ENCODE measurements around the gene MICAL2.

Gene MICAL2

GRCh38 chr11:12246147-12246546, 135.8 kb downstream of the MICAL2 start:
- DNase-seq (ENCODE audit: low read depth, low spot score): no peak

DNA sequence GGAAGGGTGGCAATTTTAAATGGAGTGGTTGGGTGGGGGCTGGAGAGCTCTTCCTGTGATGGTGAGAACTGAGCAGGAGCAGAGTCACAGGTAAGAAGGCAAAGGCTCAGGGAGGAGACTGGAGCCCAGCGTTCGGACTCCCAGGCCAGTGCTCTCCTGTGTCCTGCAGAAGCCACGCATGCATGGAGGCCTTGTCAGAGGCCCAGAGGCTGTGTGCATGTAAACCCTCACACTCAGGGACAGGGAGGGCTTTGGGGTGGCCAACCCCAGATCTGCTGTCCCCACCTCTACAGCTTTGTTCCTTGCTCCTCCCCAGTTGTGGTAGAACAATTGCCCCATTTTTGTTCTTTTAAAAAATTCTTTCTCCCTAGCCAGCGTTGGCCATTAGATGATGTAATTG, 136.6 kb downstream of the MICAL2 start:
- DNase-seq (ENCODE audit: low read depth, low spot score): no peak

GRCh38 chr11:12247543-12248254, 137.3 kb downstream of the MICAL2 start:
- no peak for DNase-seq (ENCODE audit: low read depth, low spot score)

DNA sequence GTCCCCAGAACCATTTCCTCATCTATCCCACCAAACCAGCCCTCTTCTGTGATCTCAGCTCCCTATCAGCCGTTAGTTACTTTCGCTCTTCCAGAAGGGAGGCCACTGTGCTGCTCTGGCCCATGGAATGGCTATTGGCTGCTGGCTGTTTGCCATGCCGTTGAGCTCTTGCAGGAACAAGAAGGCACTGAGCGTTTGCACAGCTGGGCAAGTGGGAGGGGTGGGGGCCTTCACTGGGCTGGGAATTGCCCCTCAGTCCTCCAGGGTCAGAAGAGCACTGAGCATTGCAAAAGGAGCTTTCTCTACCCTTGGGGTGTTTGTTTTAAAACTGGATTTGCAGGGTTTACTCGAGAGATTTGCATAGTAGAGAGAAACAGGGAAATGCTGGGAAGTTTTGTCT, 137.9 kb downstream of the MICAL2 start:
- DNase-seq (ENCODE audit: low read depth, low spot score): peak; percentile 87

DNA sequence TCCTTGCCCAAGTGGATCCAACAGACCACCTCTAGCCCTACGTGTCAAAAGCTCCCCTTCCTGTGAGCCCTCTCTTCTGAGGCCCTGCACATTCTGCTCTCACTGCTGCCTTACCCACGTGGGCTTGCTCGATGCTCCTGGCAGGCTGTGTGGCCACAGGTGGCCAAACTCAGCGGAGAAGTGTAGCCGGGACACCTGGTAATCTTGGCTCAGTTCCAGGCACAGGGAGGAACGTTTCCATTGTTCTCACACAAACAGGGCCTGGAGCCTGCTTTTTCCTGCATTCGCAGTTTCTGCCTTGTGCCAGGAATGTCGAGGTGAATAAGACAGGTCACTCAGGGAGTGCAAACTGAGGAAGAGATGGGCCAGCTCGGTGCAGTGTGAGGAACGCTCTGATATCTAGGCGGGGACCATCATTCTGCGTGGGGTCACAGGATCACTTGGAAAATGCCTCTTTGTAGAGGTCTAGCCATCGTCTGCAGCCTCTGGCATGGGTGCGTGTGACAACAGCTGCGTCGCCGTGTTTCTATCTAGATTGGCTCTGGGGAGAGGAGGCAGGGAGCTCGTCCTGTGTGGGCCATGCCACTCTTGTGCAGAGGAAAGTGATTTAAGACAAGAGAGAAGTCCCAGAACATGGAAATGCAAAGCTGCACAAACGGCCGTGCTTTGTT, 139.3 kb downstream of the MICAL2 start:
- peak; percentile 25 for DNase-seq (ENCODE audit: low read depth, low spot score)

GRCh38 chr11:12251666-12252560, 141.5 kb downstream of the MICAL2 start:
- DNase-seq (ENCODE audit: low read depth, low spot score): no peak

DNA sequence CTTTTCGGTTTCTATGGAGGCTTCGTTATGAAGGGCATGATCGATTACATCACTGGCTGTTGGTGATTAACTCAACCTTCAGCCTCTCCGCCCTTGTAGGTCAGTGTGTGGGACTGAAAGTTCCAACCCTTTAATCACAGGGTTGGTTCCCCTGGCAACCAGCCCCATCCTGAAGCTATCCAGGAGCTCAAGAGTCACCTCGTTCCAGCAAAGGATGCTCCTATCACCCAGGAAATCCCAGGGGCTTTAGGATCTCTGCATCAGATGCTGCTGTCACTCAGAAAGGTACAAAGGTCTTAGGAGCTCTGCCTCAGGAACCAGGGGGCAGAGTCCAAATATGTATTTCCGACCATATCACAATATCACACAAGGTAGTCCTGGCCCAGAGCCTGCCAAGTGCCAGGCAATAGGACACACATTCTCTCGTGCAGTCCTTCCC, 143.5 kb downstream of the MICAL2 start:
- no peak for DNase-seq (ENCODE audit: low read depth, low spot score)

DNA sequence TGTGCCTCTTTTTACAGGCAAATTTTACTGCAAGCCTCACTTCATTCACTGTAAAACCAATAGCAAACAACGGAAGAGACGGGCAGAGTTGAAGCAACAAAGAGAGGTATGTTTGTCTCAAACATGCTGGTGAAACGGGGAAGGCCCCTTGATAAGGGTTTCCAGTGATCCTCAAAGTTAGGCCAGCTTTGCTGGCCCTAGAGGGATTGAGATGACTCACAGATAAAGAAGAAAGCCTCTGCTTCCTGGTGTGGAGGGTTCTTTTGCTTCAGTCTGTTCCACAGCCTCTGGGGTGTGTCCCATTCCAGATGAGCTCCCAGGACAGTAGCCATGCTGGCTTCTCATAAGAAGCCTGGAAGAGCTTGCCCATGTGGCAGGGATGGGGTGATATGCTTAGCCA, 148.1 kb downstream of the MICAL2 start:
- peak; percentile 78 for DNase-seq (ENCODE audit: low read depth, low spot score)

DNA sequence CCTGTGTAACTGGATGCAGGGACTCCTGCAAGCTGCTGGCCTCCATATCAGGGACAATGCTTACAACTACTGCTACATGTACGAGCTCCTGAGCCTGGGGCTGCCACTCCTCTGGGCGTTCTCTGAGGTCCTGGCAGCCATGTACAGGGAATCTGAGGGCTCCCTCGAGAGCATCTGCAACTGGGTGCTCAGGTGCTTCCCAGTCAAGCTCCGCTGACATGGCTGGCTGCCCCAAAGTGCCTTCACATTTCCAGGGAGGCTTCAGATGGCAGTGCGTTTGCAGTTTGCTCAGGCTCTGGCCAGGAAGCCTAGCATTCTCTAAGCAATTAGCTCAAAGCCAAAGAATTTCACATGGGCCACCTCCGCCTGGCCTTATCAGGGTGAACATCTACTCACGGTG, 149.6 kb downstream of the MICAL2 start:
- peak; percentile 62 for DNase-seq (ENCODE audit: low read depth, low spot score)

DNA sequence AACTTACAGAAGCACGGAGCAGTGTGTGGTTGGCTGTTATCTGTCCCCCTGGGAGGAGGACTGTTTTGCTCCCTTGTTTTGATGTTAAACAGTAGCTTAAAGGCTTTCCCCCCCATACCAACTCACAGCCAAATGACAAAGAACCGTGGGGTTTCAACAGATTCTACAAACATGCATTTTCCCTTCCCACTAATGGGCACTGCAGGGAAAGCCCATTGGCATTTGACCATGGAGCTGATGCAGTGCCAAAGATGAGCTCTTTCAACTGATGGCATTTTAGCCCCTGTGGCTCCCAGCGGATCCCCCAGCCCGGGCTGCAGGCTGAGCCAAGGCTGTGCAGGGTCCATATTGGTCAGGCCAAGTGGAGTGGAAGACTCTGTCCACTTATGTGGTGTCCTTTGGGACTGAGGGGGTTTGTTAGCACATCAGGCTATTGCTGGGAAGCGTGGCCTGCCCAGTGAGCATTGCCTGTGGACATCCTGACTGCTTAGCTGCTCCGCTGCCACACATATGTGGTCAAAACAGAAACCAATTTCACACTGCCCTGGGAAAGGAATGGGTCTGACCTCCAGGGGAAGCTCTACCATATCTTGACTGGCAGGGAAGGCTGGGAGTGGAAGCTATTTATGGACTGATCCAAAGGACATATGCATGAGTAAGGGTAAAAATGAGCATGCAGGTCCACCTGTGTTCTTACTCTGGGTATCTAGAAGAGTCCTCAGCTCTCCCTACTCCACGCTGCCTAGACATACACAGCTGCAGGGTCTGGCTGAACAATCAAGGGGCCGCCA, 150.5 kb downstream of the MICAL2 start:
- peak; percentile 18 for DNase-seq (ENCODE audit: low read depth, low spot score)

DNA sequence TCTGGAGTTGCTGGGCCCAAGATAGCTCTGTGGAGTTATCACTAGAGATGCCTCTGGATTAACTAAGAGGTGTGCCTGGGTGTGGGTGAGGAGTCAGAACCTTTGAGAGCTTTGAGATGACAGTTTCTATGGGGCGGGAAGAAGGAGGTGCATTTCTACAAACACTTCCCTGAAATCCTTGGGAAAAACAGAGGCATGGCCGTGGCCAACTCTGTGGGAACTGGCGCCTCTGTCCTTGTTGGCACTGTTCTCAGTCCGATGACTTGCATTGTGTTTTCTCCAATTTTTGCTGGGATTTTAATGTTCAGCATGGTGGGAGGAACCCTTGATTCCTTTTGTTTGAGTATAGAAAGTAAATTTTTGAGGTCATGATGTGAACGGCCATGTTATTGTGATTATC, 151.2 kb downstream of the MICAL2 start:
- DNase-seq (ENCODE audit: low read depth, low spot score): peak; percentile 30

- peak; percentile 74 for DNase-seq (ENCODE audit: low read depth, low spot score)
Observed at GRCh38 chr11:12263141-12263693, 152.8 kb downstream of the MICAL2 start.

DNA sequence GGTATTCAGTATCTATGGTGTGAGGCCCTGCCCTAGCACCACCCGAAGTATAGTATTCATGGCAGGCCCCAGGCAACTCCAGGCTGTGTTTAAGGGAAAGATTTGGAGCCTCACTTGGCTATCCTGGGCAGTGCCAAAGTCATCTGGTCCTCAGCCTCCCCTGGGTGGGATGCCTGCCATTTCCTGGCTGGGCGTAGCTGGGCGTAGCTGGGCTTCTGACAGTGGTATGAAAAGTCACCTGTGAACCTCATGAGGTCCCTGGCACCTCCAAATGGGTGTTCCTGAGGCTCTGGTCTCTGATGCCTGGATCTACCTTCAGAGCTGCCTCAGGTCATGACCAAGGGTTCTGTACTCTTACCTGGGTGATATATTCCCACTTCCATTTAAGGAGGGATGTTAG, 154.0 kb downstream of the MICAL2 start:
- no peak for DNase-seq (ENCODE audit: low read depth, low spot score)

DNA sequence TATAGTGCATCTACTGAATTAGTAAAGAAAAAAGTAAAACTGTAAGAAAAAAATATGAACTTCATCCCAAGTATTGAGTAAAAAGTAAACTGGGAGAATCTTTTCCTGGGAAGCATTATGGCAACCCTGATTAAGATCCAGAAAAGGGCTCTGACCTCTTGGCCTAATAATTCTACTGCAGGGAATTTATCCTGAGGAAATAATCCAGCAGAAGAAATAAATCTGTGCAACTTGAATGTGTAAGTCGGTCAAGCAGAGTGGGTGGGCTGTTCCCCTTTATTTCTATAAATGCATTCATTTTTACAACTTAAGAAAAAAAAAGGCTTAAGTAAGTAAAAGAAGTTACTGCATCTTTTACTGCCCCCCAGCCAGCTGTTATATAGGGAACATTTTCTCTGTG, 155.7 kb downstream of the MICAL2 start:
- DNase-seq (ENCODE audit: low read depth, low spot score): no peak

GRCh38 chr11:12266943-12267342, 156.6 kb downstream of the MICAL2 start:
- DNase-seq (ENCODE audit: low read depth, low spot score): peak; percentile 63

- DNase-seq (ENCODE audit: low read depth, low spot score): no peak
Observed at GRCh38 chr11:12267921-12268320, 157.5 kb downstream of the MICAL2 start.

DNA sequence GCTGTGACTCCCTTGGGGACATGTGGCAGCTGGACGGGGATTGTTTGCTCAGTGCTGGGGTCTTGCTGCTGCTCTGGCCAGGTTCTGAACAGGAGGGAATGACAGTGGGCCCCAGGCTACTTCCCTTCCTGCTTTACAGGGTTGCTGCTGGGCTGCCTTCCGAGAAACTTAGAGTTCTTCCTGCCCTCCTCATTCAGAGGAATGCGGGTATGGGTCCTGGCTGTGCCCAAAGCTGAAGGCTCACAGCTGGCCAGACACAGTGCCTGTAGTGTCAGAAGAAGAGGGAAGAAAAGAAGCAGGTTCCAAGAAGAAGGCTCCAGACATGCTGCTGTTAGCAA, 158.7 kb downstream of the MICAL2 start:
- DNase-seq (ENCODE audit: low read depth, low spot score): peak; percentile 73

- no peak for DNase-seq (ENCODE audit: low read depth, low spot score)
Observed at GRCh38 chr11:12269446-12270214, 159.2 kb downstream of the MICAL2 start.

DNA sequence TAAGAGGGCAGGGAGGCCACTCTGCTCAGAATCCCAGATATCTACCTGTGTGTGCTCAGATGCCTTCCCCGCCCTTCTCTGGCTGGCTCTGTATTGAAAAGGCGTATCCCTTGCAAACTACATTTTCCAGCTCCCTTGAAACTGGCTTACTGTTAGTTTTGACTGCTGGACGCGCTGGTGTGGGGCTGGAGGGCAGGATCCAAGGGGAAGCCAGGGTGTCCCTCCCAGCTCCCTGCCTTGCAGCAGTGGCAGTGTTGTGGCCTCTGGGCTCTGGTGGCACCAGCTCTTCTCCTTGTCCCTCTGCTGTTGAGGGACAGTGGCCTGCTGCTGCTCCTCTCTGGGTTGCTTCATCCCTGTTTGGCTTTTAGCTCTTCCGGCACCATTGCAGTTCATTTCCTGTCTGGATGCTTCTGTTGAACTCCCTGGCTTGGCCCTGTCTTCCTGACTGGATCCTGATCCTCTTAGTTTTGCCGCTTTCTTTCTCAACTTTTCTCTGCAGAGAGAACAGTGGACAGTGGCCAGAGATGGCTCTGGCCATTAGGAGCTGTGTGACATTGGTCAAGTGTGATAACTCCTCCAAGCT, 159.9 kb downstream of the MICAL2 start:
- DNase-seq (ENCODE audit: low read depth, low spot score): no peak

GRCh38 chr11:12270817-12271216, 160.4 kb downstream of the MICAL2 start:
- no peak for DNase-seq (ENCODE audit: low read depth, low spot score)

Data from ELF-1 (cell line).